ENCODE results near the gene DCAF8L1.
"Not testable (repeated sequence)": the region's sequence is repeated elsewhere in the genome, so short reads cannot be mapped to it uniquely, and the experiment has no call there.

The DCAF8L1 gene

GRCh38 chrX:27966492-27966891 is 14.8 kb downstream of the DCAF8L1 start:
- TF ChIP-seq REST (IDR thresholded peaks at IDR 0.05; ENCODE audit: insufficient replicate concordance, low read depth) (no peak), GABPA (IDR thresholded peaks at IDR 0.05; ENCODE audit: low read depth) (no peak), CTCF (IDR thresholded peaks at IDR 0.05; ENCODE audit: insufficient read depth, low read length) (no peak), SPI1 (IDR thresholded peaks at IDR 0.05; ENCODE audit: borderline replicate concordance, low read depth) (no peak), POLR2AphosphoS5 (IDR thresholded peaks at IDR 0.05; ENCODE audit: low read depth) (no peak)
- no peak overlapping the region for H3K27ac ChIP-seq (replicated peaks)
- no peak for DNase-seq (ENCODE audit: low read depth in 1 of 2, low spot score in 1 of 2)

GRCh38 chrX:27965348-27965747 is 15.9 kb downstream of the DCAF8L1 start:
- H3K27ac ChIP-seq (replicated peaks); H3K4me3 ChIP-seq (replicated peaks; ENCODE audit: insufficient read depth, low read length); DNase-seq (ENCODE audit: low read depth in 1 of 2, low spot score in 1 of 2); H3K27me3 ChIP-seq (ENCODE audit: insufficient read depth, poor library complexity, severe bottlenecking): not testable (repeated sequence)

More at GRCh38 chrX:27966492-27966891, 14.8 kb downstream of the DCAF8L1 start:
- no peaks in the 10 kb centered on the region for H3K27me3 ChIP-seq (ENCODE audit: insufficient read depth, poor library complexity, severe bottlenecking)
- H3K4me3 ChIP-seq (replicated peaks; ENCODE audit: insufficient read depth, low read length) = no peak overlapping the region

GRCh38 chrX:27964432-27964831 is 16.8 kb downstream of the DCAF8L1 start:
- TF ChIP-seq CTCF (IDR thresholded peaks at IDR 0.05; ENCODE audit: insufficient read depth, low read length) = no peak
- no peak for TF ChIP-seq GABPA (IDR thresholded peaks at IDR 0.05; ENCODE audit: low read depth)
- no peak for TF ChIP-seq POLR2AphosphoS5 (IDR thresholded peaks at IDR 0.05; ENCODE audit: low read depth)
- no peak for TF ChIP-seq REST (IDR thresholded peaks at IDR 0.05; ENCODE audit: insufficient replicate concordance, low read depth)
- no peak for TF ChIP-seq SPI1 (IDR thresholded peaks at IDR 0.05; ENCODE audit: borderline replicate concordance, low read depth)
- no peak for DNase-seq (ENCODE audit: low read depth in 1 of 2, low spot score in 1 of 2)
- H3K27ac ChIP-seq (replicated peaks) = no peak overlapping the region
- no peaks in the 10 kb centered on the region for H3K27me3 ChIP-seq (ENCODE audit: insufficient read depth, poor library complexity, severe bottlenecking)
- no peak overlapping the region for H3K4me3 ChIP-seq (replicated peaks; ENCODE audit: insufficient read depth, low read length)

GRCh38 chrX:27960410-27960809 is 20.8 kb downstream of the DCAF8L1 start:
- not testable (repeated sequence) for H3K4me3 ChIP-seq (replicated peaks; ENCODE audit: insufficient read depth, low read length); H3K27me3 ChIP-seq (ENCODE audit: insufficient read depth, poor library complexity, severe bottlenecking); DNase-seq (ENCODE audit: low read depth in 1 of 2, low spot score in 1 of 2); H3K27ac ChIP-seq (replicated peaks)

- Histone ChIP-seq H3K4me3 (replicated peaks; ENCODE audit: insufficient read depth, low read length) (no peak overlapping the region), H3K27ac (replicated peaks) (no peak overlapping the region), H3K27me3 (ENCODE audit: insufficient read depth, poor library complexity, severe bottlenecking) (no peaks in the 10 kb centered on the region)
- TF ChIP-seq CTCF (IDR thresholded peaks at IDR 0.05; ENCODE audit: insufficient read depth, low read length) (no peak), REST (IDR thresholded peaks at IDR 0.05; ENCODE audit: insufficient replicate concordance, low read depth) (no peak), SPI1 (IDR thresholded peaks at IDR 0.05; ENCODE audit: borderline replicate concordance, low read depth) (no peak; the same call in 1 of the 2 replicates), GABPA (IDR thresholded peaks at IDR 0.05; ENCODE audit: low read depth) (no peak), POLR2AphosphoS5 (IDR thresholded peaks at IDR 0.05; ENCODE audit: low read depth) (no peak)
- DNase-seq (ENCODE audit: low read depth in 1 of 2, low spot score in 1 of 2) = peak in 1 of 2 experiments; percentile 11
Measured at GRCh38 chrX:27953171-27953570, 28.1 kb downstream of the DCAF8L1 start.
